Omental fat pad (tissue), 4 donors: ENCODE measurements around the gene SLC39A9. TPM values are rescaled to one million over a fixed set of nuclear protein-coding genes. Genes with fewer than 3 reads are reported as not detected.
A peak's percentile ranks its signal among the peaks of the same experiment; 100 is the strongest.

ENCODE experiments used
- ATAC-seq: fragments of 150-250 bp; one replicate; pipeline ENCODE4 v1.9.1; 2016; ENCODE audit warnings: mild to moderate bottlenecking, moderate library complexity; ENCODE audit not compliant: low FRiP score
- DNase-seq: peaks from one replicate; pipeline ENCODE4 v3.0.0-alpha.2; 2019; ENCODE audit warnings: low spot score
- total RNA-seq, 4 donors: library from RNA; depleted of rRNA; stranded (reverse); fragments of >200 nt; gene quantifications; one replicate each; pipeline ENCODE4 v1.1.0, GENCODE V29; 2016
- TF ChIP-seq, protein P1 (sequence below), 3 donors: fragments of 450-650 bp; IDR thresholded peaks; one replicate each; pipeline ENCODE4 v1.5.1; 2016 to 2017; ENCODE audit warnings: antibody characterized with exemption in 3 of 3, mild to moderate bottlenecking in 3 of 3, moderate library complexity in 2 of 3

SLC39A9 gene
- total RNA-seq, 4 donors from 2014 or later: 57.9 to 80.7 (median 69.6) TPM

DNA sequence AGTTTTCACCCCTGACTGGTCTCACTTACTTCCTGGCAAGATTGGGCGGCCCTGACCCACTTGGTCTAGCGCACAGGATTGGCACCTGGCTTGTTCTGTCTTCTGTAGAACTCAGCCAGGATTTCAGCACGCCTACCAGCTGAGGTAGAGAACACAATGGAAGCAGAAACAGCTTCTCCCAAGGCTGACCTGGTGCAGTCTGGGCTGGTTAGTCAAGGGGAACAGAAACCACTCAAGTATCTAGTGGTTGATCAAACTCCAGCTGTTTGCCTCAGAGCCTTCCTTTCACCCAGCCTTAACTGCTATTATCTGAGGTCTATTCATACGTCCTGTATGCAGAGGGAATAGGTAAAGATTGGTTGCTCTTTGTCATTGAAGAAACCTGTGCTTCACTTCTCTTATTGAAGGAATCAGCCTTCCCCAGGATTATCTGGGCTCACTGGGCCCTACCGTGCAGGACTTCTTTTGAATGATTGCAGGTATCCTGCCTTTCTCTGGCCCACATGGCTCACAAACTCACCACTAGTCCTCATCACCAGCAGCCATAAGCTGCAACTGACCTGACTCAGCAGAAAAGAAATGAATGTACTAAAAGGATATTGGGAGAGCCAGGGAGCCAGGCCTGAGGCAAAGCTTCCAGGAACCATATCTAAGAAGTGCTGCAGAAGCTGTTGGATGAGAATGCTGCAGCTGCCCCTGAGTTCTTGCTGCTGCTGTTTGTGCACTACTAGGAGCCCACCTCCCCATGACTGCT is 83.5 kb downstream of the SLC39A9 start:
- ATAC-seq (no peak), DNase-seq (no peak)
- TF ChIP-seq, protein P1, sequence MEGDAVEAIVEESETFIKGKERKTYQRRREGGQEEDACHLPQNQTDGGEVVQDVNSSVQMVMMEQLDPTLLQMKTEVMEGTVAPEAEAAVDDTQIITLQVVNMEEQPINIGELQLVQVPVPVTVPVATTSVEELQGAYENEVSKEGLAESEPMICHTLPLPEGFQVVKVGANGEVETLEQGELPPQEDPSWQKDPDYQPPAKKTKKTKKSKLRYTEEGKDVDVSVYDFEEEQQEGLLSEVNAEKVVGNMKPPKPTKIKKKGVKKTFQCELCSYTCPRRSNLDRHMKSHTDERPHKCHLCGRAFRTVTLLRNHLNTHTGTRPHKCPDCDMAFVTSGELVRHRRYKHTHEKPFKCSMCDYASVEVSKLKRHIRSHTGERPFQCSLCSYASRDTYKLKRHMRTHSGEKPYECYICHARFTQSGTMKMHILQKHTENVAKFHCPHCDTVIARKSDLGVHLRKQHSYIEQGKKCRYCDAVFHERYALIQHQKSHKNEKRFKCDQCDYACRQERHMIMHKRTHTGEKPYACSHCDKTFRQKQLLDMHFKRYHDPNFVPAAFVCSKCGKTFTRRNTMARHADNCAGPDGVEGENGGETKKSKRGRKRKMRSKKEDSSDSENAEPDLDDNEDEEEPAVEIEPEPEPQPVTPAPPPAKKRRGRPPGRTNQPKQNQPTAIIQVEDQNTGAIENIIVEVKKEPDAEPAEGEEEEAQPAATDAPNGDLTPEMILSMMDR (IDR thresholded peaks at IDR 0.05): no peak

- TF ChIP-seq, protein P1 (IDR thresholded peaks at IDR 0.05): no peak
- ATAC-seq (peak; percentile 27), DNase-seq (no peak)
These were observed 85.4 kb downstream of the SLC39A9 start for GRCh38 chr14:69483765-69484443.

- DNase-seq (no peak), ATAC-seq (no peak)
- TF ChIP-seq, protein P1 (IDR thresholded peaks at IDR 0.05): no peak
These were observed 86.2 kb downstream of the SLC39A9 start, which contains the start of gene PLEKHD1 for GRCh38 chr14:69484444-69485314. TSS of gene PLEKHD1 (plus strand) at chr14:69484728. CDS start at chr14:69484966, 238 bp downstream.

DNA sequence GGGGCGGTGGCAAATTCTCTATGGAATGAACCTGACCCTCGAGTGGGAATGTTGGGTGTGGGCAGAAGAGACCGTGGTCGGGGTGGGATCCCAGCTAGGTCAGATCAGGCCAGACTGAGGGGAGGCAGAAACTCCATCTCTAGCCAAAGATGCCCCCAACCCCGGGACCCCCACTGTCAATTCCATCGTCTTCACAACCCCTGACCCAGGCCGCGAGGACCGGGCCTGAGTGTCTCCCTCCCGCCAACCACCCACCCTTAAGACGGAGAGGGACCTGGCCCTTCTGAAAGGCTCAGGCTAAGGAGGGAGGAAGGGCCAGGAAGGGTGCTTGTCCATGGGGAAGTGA is 86.8 kb downstream of the SLC39A9 start:
- ATAC-seq: no peak
- TF ChIP-seq, protein P1 (IDR thresholded peaks at IDR 0.05): no peak
- no peak for DNase-seq

- ATAC-seq (no peak), DNase-seq (no peak)
- TF ChIP-seq, protein P1 (IDR thresholded peaks at IDR 0.05): no peak
These were observed 87.2 kb downstream of the SLC39A9 start for GRCh38 chr14:69485701-69486100.

- ATAC-seq (no peak), DNase-seq (no peak)
- TF ChIP-seq, protein P1 (IDR thresholded peaks at IDR 0.05): no peak
These were observed 88.7 kb downstream of the SLC39A9 start for GRCh38 chr14:69487226-69487625.
